ENCODE results near the gene IQCH. TPM values are rescaled to one million over a fixed set of nuclear protein-coding genes. Genes with fewer than 3 reads are reported as not detected.

The IQCH gene
- total RNA-seq, 4 donors from 2014 or later, result 9.6 to 13.7 (median 11.8) TPM

DNA sequence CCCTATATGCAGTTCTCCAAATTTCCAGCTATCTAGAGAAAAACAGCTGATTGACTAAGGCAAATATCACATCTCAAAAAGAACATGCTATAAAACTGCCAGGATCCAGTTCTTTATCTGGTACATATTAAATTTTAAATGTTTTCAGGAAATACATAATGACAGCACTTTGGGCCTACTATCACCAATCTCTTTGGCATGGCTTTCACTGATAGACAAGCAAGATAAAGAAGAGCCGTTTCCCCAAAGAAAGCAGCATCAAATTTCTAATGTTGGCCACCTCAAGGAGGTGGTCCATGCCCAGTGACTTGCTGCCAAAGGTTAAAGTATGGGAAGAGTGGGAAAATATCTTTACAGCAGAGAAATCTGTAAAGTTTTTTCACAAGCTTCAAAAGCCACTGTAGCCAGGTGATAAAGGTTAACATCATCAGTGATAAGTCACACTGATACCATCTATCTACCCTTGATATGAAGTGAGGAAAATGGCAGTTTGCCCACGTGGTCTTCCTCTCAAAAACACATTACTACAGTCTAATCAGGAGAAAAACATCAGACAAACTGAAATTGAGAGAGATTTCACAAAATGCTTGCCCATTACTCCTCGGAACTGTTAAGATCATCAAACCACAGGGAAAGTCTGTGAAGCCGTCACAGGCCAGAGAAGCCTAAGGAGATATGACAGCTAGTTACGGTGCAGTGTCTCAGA is 220.0 kb downstream of the IQCH start:
- Histone ChIP-seq H3K27ac (no peak overlapping the region), H3K4me3 (replicated peaks in 1 of 3) (no peak overlapping the region), H3K36me3 (no peaks in the 10 kb centered on the region), H3K4me1 (no peaks in the 10 kb centered on the region), H3K9me3 (no peaks in the 10 kb centered on the region), H3K27me3 (no peaks in the 10 kb centered on the region)
- WGBS, 2 donors, result 84 to 85% methylated on average over 5 of the region's 5 CpGs
- intact Hi-C loops (cut with DNase I), result no loop called here
- no peak for DNase-seq
- TF ChIP-seq, protein P1, sequence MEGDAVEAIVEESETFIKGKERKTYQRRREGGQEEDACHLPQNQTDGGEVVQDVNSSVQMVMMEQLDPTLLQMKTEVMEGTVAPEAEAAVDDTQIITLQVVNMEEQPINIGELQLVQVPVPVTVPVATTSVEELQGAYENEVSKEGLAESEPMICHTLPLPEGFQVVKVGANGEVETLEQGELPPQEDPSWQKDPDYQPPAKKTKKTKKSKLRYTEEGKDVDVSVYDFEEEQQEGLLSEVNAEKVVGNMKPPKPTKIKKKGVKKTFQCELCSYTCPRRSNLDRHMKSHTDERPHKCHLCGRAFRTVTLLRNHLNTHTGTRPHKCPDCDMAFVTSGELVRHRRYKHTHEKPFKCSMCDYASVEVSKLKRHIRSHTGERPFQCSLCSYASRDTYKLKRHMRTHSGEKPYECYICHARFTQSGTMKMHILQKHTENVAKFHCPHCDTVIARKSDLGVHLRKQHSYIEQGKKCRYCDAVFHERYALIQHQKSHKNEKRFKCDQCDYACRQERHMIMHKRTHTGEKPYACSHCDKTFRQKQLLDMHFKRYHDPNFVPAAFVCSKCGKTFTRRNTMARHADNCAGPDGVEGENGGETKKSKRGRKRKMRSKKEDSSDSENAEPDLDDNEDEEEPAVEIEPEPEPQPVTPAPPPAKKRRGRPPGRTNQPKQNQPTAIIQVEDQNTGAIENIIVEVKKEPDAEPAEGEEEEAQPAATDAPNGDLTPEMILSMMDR (IDR thresholded peaks at IDR 0.05), result no peak
- TF ChIP-seq POLR2A (IDR thresholded peaks at IDR 0.05), result no peak

DNA sequence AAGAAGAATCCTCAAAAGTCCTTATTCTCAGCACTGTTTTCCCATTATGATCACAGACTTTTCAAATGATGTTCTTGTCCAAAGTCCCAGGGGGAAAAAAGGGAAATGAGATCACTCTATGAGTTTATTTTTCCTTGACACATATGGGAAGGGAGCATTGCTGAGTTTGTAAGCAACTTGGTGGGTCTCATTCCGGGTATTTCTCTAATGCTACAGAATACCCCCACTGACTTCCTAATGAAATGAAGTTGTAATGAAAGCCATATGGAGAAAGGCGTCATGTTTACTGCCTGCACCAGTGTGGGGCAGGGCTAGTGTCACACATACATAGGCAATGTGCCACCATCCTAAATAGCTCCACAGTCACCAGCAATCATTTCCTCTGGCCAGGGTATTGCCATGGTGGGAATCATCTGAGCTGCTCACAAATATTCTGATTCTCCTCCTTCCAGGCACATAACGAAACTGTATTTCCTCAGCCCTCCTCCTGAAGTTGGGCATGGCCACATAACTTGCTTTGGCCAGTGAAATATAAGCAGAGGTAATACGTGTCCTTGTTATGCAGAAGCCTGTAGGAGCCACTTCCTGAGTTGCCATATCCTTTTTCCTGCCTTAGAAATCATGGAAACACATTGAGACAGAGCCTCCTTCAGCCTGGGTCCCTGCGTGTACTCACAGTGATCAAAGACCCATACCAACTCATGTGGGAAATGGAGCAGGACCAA is 225.4 kb downstream of the IQCH start:
- no peak for TF ChIP-seq POLR2A (IDR thresholded peaks at IDR 0.05)
- intact Hi-C loops (cut with DNase I), result no loop called here
- Histone ChIP-seq H3K4me3 (replicated peaks in 1 of 3) (no peak overlapping the region), H3K4me1 (peaks cover 4 to 9% of the 10 kb centered on the region in 2 donors), H3K9me3 (no peaks in the 10 kb centered on the region), H3K27ac (no peak overlapping the region), H3K36me3 (no peaks in the 10 kb centered on the region), H3K27me3 (no peaks in the 10 kb centered on the region)
- DNase-seq, result peak; percentile 12 to 13
- 51 to 54% methylated on average over 5 of the region's 5 CpGs for WGBS, 2 donors

DNA sequence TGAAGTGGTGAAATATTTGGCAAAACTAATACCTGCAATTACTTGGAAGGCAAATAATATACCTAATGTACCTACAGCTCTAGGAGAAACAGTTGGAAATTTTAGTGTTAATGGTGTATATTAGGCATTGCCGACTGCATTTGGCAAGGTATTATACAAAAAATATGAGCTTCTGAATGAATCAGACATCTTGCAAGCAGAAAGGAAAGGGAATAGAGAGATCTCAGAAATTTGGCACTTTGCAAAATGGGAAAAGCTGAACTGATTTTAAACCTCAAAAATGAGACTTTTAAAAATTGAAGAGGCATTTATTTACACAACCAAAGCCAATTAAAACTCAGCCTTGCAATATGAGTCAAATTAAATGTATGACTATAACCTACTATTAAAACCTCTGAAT is 226.2 kb downstream of the IQCH start:
- Histone ChIP-seq H3K27me3 (no peaks in the 10 kb centered on the region), H3K4me1 (peaks cover 4 to 9% of the 10 kb centered on the region in 2 donors), H3K4me3 (replicated peaks in 1 of 3) (no peak overlapping the region), H3K36me3 (no peaks in the 10 kb centered on the region), H3K9me3 (no peaks in the 10 kb centered on the region), H3K27ac (no peak overlapping the region)
- no peak for DNase-seq
- intact Hi-C loops (cut with DNase I), result no loop called here
- TF ChIP-seq, protein P1 (IDR thresholded peaks at IDR 0.05), result no peak
- TF ChIP-seq POLR2A (IDR thresholded peaks at IDR 0.05), result no peak
- WGBS, 2 donors, result 78 to 85% methylated on average over 1 of the region's 1 CpG

DNA sequence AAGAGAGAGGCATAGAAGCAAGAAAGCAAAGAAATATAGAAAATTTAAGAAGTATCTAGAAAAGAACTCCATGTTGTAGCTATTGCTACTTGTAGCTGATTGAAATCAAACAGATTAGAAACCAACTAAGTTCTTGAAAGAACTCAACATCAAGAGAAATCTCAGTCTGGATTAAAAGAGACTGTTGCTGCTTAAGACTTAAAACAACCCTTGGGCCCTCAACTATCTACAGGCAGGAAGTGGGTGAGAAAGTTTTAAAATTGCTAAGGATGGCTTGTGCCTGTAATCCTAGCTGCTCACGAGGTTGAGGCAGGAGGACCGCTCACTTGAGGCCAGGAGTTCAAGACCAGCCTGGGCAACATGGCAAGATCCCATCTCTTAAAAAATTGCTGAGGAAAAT is 227.1 kb downstream of the IQCH start:
- TF ChIP-seq, protein P1 (IDR thresholded peaks at IDR 0.05), result no peak
- no peak for TF ChIP-seq POLR2A (IDR thresholded peaks at IDR 0.05)
- intact Hi-C loops (cut with DNase I), result no loop called here
- Histone ChIP-seq H3K27ac (no peak overlapping the region), H3K4me1 (peaks cover 4 to 9% of the 10 kb centered on the region in 2 donors), H3K27me3 (no peaks in the 10 kb centered on the region), H3K4me3 (replicated peaks in 1 of 3) (no peak overlapping the region), H3K9me3 (no peaks in the 10 kb centered on the region), H3K36me3 (no peaks in the 10 kb centered on the region)
- WGBS, 2 donors, result 89 to 92% methylated on average over 2 of the region's 2 CpGs
- DNase-seq, result no peak

DNA sequence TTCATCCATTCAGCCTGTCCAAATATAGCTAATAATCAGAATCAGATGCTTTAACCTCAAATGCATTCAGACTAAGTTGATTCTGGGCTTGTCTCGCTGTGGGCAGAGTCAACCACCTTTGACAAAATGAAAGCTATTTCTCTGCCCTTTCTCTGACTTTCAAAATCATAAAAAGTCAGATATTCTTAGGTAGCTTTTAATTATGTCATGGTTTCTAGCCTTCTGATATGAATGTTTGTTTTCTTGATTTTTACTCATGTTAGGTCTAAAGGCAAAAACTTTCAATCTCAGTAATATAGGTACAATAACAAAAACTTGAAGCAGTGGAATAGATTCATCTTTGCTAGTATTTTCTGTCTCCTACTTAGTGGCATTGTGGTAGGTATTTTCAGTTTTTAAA is 241.0 kb downstream of the IQCH start:
- Histone ChIP-seq H3K36me3 (no peaks in the 10 kb centered on the region), H3K4me3 (replicated peaks in 1 of 3) (no peak overlapping the region), H3K27ac (no peak overlapping the region), H3K27me3 (no peaks in the 10 kb centered on the region), H3K4me1 (no peaks in the 10 kb centered on the region), H3K9me3 (no peaks in the 10 kb centered on the region)
- DNase-seq, result no peak
- intact Hi-C loops (cut with DNase I), result no loop called here
- WGBS, 2 donors, result 97 to 100% methylated on average over 1 of the region's 1 CpG
- TF ChIP-seq, protein P1 (IDR thresholded peaks at IDR 0.05), result no peak
- no peak for TF ChIP-seq POLR2A (IDR thresholded peaks at IDR 0.05)

All from thyroid gland (tissue), 4 donors.